ENCODE measurements around the gene SPATA3.

SPATA3 gene

GRCh38 chr2:231051116-231051515, 55.2 kb downstream of the SPATA3 start:
- no peak for DNase-seq

- peak; percentile 86 for DNase-seq
These were observed 56.9 kb downstream of the SPATA3 start for GRCh38 chr2:231052494-231053451.

- no peak for DNase-seq
These were observed 57.9 kb downstream of the SPATA3 start for GRCh38 chr2:231053846-231054245.

- DNase-seq, result peak; percentile 96
These were observed 60.8 kb downstream of the SPATA3 start, which contains the start of gene PSMD1 for GRCh38 chr2:231056453-231057416. Gene PSMD1, plus strand, starts transcription at chr2:231056867. Its CDS starts 159 bp downstream, at chr2:231057026.

GRCh38 chr2:231057590-231057989, 61.7 kb downstream of the SPATA3 start:
- DNase-seq, result no peak

All from right hindlimb (tissue), 1 donor.